HepG2 (cell line): ENCODE results near the gene CNR2. TPM values are rescaled to one million over a fixed set of nuclear protein-coding genes. Genes with fewer than 3 reads are reported as not detected.
A peak's percentile ranks its signal among the peaks of the same experiment; 100 is the strongest.

Experiments
- ASH2L ChIP-seq: fragments of 300-600, 200-600 bp; sonication (generic); IDR thresholded peaks from 2 replicates; pipeline ENCODE4 v1.7.0; 2017; ENCODE audit warnings: low read depth, mild to moderate bottlenecking, moderate library complexity, mixed read lengths, low read length; ENCODE audit not compliant: insufficient read length
- BRCA1 ChIP-seq: sonication (generic); formaldehyde crosslinking; IDR thresholded peaks from 2 replicates; pipeline ENCODE4 v1.4.0; 2020; ENCODE audit warnings: missing genetic modification reagents
- FOXO1 ChIP-seq: sonication (generic); formaldehyde crosslinking; IDR thresholded peaks from 2 replicates; pipeline ENCODE4 v1.4.0; 2020; ENCODE audit warnings: missing genetic modification reagents
- HNF4G ChIP-seq, 2 experiments: sonication (generic) in 1 of 2; formaldehyde crosslinking in 1 of 2; IDR thresholded peaks; 2 replicates each; pipeline versions ENCODE4 v1.4.0 to v1.6.1; 2011 to 2020; ENCODE audit warnings: borderline replicate concordance in 2 of 2, low read depth in 2 of 2, mild to moderate bottlenecking in 2 of 2, low read length in 1 of 2, missing genetic modification reagents in 1 of 2, moderate library complexity in 1 of 2
- HNRNPUL1 ChIP-seq: fragments of 200-400 bp; formaldehyde crosslinking; IDR thresholded peaks from 2 replicates; pipeline ENCODE4 v1.6.1; 2017; ENCODE audit warnings: low read depth, mild to moderate bottlenecking, low read length, moderate library complexity
- POLR2G ChIP-seq: fragments of 200-400 bp; formaldehyde crosslinking; IDR thresholded peaks from 2 replicates; pipeline ENCODE4 v1.6.1; 2018; ENCODE audit warnings: mild to moderate bottlenecking, low read depth, low read length, moderate library complexity
- REST ChIP-seq, 2 experiments: IDR thresholded peaks; 2 replicates each; pipeline ENCODE4 v1.6.1; 2011 to 2012; ENCODE audit warnings: low read length in 2 of 2, borderline replicate concordance in 1 of 2, low read depth in 1 of 2, mild to moderate bottlenecking in 1 of 2, moderate library complexity in 1 of 2
- SRF ChIP-seq: IDR thresholded peaks from 2 replicates; pipeline ENCODE4 v1.6.1; 2011; ENCODE audit warnings: mild to moderate bottlenecking, low read depth, low read length, moderate library complexity
- TGIF2 ChIP-seq: IDR thresholded peaks from 2 replicates; pipeline ENCODE4 v1.6.1; 2016; ENCODE audit warnings: control low read depth, missing compliant biosample characterization
- ZFYVE20 ChIP-seq: sonication (generic); formaldehyde crosslinking; IDR thresholded peaks from 2 replicates; pipeline ENCODE4 v1.8.0; 2023; ENCODE audit warnings: low read depth, mild to moderate bottlenecking, moderate library complexity, missing genetic modification reagents, borderline replicate concordance
- ZNF225 ChIP-seq: sonication (generic); formaldehyde crosslinking; IDR thresholded peaks from 2 replicates; pipeline ENCODE4 v1.4.0; 2020; ENCODE audit warnings: mild to moderate bottlenecking, missing genetic modification reagents
- ZNF343 ChIP-seq: sonication (generic); formaldehyde crosslinking; IDR thresholded peaks from 2 replicates; pipeline ENCODE4 v1.4.0; 2020; ENCODE audit warnings: mild to moderate bottlenecking, missing genetic modification reagents
- ZNF354B ChIP-seq: sonication (generic); formaldehyde crosslinking; IDR thresholded peaks from 2 replicates; pipeline ENCODE4 v1.8.0; 2022; ENCODE audit warnings: mild to moderate bottlenecking, missing genetic modification reagents
- ZNF546 ChIP-seq: sonication (generic); formaldehyde crosslinking; conservative IDR thresholded peaks from 2 replicates; pipeline ENCODE4 v1.8.1; 2023; ENCODE audit warnings: mild to moderate bottlenecking, missing genetic modification reagents
- ZNF598 ChIP-seq: sonication (generic); formaldehyde crosslinking; IDR thresholded peaks from 2 replicates; pipeline ENCODE4 v1.5.1; 2020; ENCODE audit warnings: mild to moderate bottlenecking, missing genetic modification reagents, borderline replicate concordance
- ZNF674 ChIP-seq: sonication (generic); formaldehyde crosslinking; IDR thresholded peaks from 2 replicates; pipeline ENCODE4 v1.5.0; 2020; ENCODE audit warnings: low read depth, mild to moderate bottlenecking, missing genetic modification reagents
- ZNF691 ChIP-seq: sonication (generic); formaldehyde crosslinking; IDR thresholded peaks from 2 replicates; pipeline ENCODE4 v1.4.0; 2020; ENCODE audit warnings: missing genetic modification reagents, low read depth, mild to moderate bottlenecking, borderline replicate concordance
- ZNF768 ChIP-seq: sonication (generic); formaldehyde crosslinking; IDR thresholded peaks from 2 replicates; pipeline ENCODE4 v1.4.0; 2020; ENCODE audit warnings: missing genetic modification reagents
- ZZZ3 ChIP-seq: sonication (generic); formaldehyde crosslinking; IDR thresholded peaks from 2 replicates; pipeline ENCODE4 v1.4.0; 2020; ENCODE audit warnings: missing genetic modification reagents, mild to moderate bottlenecking, borderline replicate concordance
- polyA plus RNA-seq, 8 experiments: library from polyadenylated mRNA; depleted of rRNA in 3 of 8; stranded (reverse) in 7 of 8; unstranded in 1 of 8; fragments of >200 nt; fragmentation: Illumina TruSeq in 4 of 8; extraction: Trizol in 4 of 8; gene quantifications; 2 replicates each; pipeline versions ENCODE4 v1.2.1 to v1.2.3, GENCODE V29; 2011 to 2016; ENCODE audit warnings: low read depth in 4 of 8, missing spikeins in 1 of 8, mixed read lengths in 1 of 8; ENCODE audit not compliant: insufficient read depth in 1 of 8
- total RNA-seq, 5 experiments: library from RNA; depleted of rRNA; stranded (reverse); fragments of >200 nt; fragmentation: Illumina TruSeq; extraction: Trizol; gene quantifications; 2 replicates each; pipeline ENCODE4 v1.2.3, GENCODE V29; 2016; ENCODE audit warnings: low read depth in 1 of 5
- TF ChIP-seq, protein P1 (sequence below): sonication (generic); formaldehyde crosslinking; IDR thresholded peaks from 2 replicates; pipeline ENCODE4 v1.4.0; 2020; ENCODE audit warnings: missing genetic modification reagents
- TF ChIP-seq, protein P2 (sequence below): sonication (generic); formaldehyde crosslinking; IDR thresholded peaks from 2 replicates; pipeline ENCODE4 v1.9.0; 2021; ENCODE audit warnings: missing genetic modification reagents, borderline replicate concordance

Gene CNR2
- total and polyA plus RNA-seq, 2 of the 13 experiments (the other 11 are each of a cell fraction or from before 2014, with no cell fraction given): not detected

- TF ChIP-seq ZNF768 (CRISPR knock-in tag): no peak
- TF ChIP-seq, protein P1, sequence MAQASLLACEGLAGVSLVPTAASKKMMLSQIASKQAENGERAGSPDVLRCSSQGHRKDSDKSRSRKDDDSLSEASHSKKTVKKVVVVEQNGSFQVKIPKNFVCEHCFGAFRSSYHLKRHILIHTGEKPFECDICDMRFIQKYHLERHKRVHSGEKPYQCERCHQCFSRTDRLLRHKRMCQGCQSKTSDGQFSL: no peak; the same call in 1 of the 2 replicates
- TF ChIP-seq ZZZ3 (CRISPR knock-in tag): no peak
- no peak for TF ChIP-seq HNRNPUL1
- peak; percentile 87; the same call in 1 of the 2 replicates for TF ChIP-seq ZNF546
- no peak for TF ChIP-seq ZNF354B (CRISPR knock-in tag)
- TF ChIP-seq BRCA1 (CRISPR knock-in tag): peak; percentile 90
- TF ChIP-seq POLR2G: peak; percentile 65
- TF ChIP-seq ZNF691: peak; percentile 51; the same call in 1 of the 2 replicates
- TF ChIP-seq ZFYVE20 (CRISPR knock-in tag): no peak
- peak; percentile 84 for TF ChIP-seq ASH2L
- TF ChIP-seq ZNF598 (CRISPR knock-in tag): no peak
- peak; percentile 16; the same call in 1 of the 2 replicates for TF ChIP-seq ZNF225
- no peak for TF ChIP-seq ZNF343 (CRISPR knock-in tag)
- TF ChIP-seq REST (IDR thresholded peaks at IDR 0.05; ENCODE audit: borderline replicate concordance in 1 of 2, low read depth in 1 of 2, low read length in 2 of 2): no peak
- TF ChIP-seq SRF: no peak
- peak; percentile 74 for TF ChIP-seq TGIF2 (CRISPR knock-in tag)
- TF ChIP-seq, protein P2, sequence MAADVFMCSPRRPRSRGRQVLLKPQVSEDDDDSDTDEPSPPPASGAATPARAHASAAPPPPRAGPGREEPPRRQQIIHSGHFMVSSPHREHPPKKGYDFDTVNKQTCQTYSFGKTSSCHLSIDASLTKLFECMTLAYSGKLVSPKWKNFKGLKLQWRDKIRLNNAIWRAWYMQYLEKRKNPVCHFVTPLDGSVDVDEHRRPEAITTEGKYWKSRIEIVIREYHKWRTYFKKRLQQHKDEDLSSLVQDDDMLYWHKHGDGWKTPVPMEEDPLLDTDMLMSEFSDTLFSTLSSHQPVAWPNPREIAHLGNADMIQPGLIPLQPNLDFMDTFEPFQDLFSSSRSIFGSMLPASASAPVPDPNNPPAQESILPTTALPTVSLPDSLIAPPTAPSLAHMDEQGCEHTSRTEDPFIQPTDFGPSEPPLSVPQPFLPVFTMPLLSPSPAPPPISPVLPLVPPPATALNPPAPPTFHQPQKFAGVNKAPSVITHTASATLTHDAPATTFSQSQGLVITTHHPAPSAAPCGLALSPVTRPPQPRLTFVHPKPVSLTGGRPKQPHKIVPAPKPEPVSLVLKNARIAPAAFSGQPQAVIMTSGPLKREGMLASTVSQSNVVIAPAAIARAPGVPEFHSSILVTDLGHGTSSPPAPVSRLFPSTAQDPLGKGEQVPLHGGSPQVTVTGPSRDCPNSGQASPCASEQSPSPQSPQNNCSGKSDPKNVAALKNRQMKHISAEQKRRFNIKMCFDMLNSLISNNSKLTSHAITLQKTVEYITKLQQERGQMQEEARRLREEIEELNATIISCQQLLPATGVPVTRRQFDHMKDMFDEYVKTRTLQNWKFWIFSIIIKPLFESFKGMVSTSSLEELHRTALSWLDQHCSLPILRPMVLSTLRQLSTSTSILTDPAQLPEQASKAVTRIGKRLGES: no peak
- no peak for TF ChIP-seq HNF4G (IDR thresholded peaks at IDR 0.05; ENCODE audit: borderline replicate concordance, low read depth, low read length)
- TF ChIP-seq HNF4G (CRISPR knock-in tag; IDR thresholded peaks at IDR 0.05; ENCODE audit: borderline replicate concordance, low read depth): no peak; the same call in 1 of the 2 replicates
- no peak; the same call in 1 of the 2 replicates for TF ChIP-seq FOXO1 (CRISPR knock-in tag)
- TF ChIP-seq ZNF674 (CRISPR knock-in tag): no peak
These were observed 45.1 kb downstream of the CNR2 start, which contains the start of gene FUCA1 (continued) for GRCh38 chr1:23867895-23868556.
